Measurements from ENCODE around the gene DDX5. TPM values are rescaled to one million over a fixed set of nuclear protein-coding genes. Genes with fewer than 3 reads are reported as not detected.

Gene DDX5
- total RNA-seq, 1 experiment from 2014 or later, result 402 TPM

- no peaks in the 10 kb centered on the region for H3K27me3 ChIP-seq (ENCODE audit: insufficient read depth, low read depth)
- no peak overlapping the region for H3K4me3 ChIP-seq
- H3F3A ChIP-seq (ENCODE audit: insufficient read depth, low read depth), result 0 out of 2 replicates have a peak, but pooled peaks cover 4% of the 10 kb centered on the region
- H3K9me3 ChIP-seq (ENCODE audit: insufficient read depth, low read depth), result no peaks in the 10 kb centered on the region
- peaks cover 10% of the 10 kb centered on the region; the same call in 1 of the 2 replicates for H4K20me1 ChIP-seq (ENCODE audit: insufficient read depth)
- TF ChIP-seq EZH2 (IDR thresholded peaks at IDR 0.05; ENCODE audit: low read depth) (no peak), CTCF (conservative IDR thresholded peaks at IDR 0.05) (no peak)
- ChIA-PET POLR2A (ENCODE audit: unreplicated experiment) (interaction anchor here (0.6 kb wide), 1 partner anchor 77 kb away, joined by 8 read pairs; no protein-coding TSS in a partner anchor), CTCF (no interaction called here)
- H3K4me1 ChIP-seq (replicated peaks; ENCODE audit: insufficient read depth), result no peaks in the 10 kb centered on the region
- no TSS peak for BruUV-seq (replicated peaks)
- H3K4me2 ChIP-seq, result no peak overlapping the region
- no peak for DNase-seq
- no peak overlapping the region for H2AFZ ChIP-seq
- no peaks in the 10 kb centered on the region for H3K9me2 ChIP-seq (ENCODE audit: insufficient read depth)
- H3K36me3 ChIP-seq (ENCODE audit: low read depth), result peaks cover 68% of the 10 kb centered on the region
- peaks cover 8% of the 10 kb centered on the region; the same call in 1 of the 2 replicates for H3K79me2 ChIP-seq (ENCODE audit: low read depth)
- H3K27ac ChIP-seq, result no peak overlapping the region
- intact Hi-C loops (cut with micrococcal nuclease; ENCODE audit: unreplicated experiment), result no loop called here
These were observed 9.3 kb upstream of the DDX5 start for GRCh38 chr17:64515419-64515818.

GRCh38 chr17:64509179-64509578, 3.1 kb upstream of the DDX5 start:
- H3K27me3 ChIP-seq (ENCODE audit: insufficient read depth, low read depth), result no peaks in the 10 kb centered on the region
- no TSS peak for BruUV-seq (replicated peaks)
- no peak overlapping the region for H3K4me2 ChIP-seq
- TF ChIP-seq CTCF (conservative IDR thresholded peaks at IDR 0.05) (no peak), EZH2 (IDR thresholded peaks at IDR 0.05; ENCODE audit: low read depth) (no peak)
- peaks cover 61% of the 10 kb centered on the region for H3K79me2 ChIP-seq (ENCODE audit: low read depth)
- CTCF ChIA-PET, result no interaction called here
- H3K27ac ChIP-seq, result no peak overlapping the region
- no peak for DNase-seq
- peaks cover 64% of the 10 kb centered on the region for H3K36me3 ChIP-seq (ENCODE audit: low read depth)
- peaks cover 39% of the 10 kb centered on the region for H4K20me1 ChIP-seq (ENCODE audit: insufficient read depth)
- no peaks in the 10 kb centered on the region for H3K9me2 ChIP-seq (ENCODE audit: insufficient read depth)
- POLR2A ChIA-PET (ENCODE audit: unreplicated experiment), result no interaction called here
- H3K4me1 ChIP-seq (replicated peaks; ENCODE audit: insufficient read depth), result peaks cover 19% of the 10 kb centered on the region
- no peak overlapping the region for H3K4me3 ChIP-seq
- no peak overlapping the region for H2AFZ ChIP-seq
- intact Hi-C loops (cut with micrococcal nuclease; ENCODE audit: unreplicated experiment), result no loop called here
- peaks cover 26% of the 10 kb centered on the region for H3F3A ChIP-seq (ENCODE audit: insufficient read depth, low read depth)
- H3K9me3 ChIP-seq (ENCODE audit: insufficient read depth, low read depth), result no peaks in the 10 kb centered on the region

- ChIA-PET CTCF (no interaction called here), POLR2A (ENCODE audit: unreplicated experiment) (no interaction called here)
- intact Hi-C loops (cut with micrococcal nuclease; ENCODE audit: unreplicated experiment), result no loop called here
- Histone ChIP-seq H2AFZ (no peak overlapping the region), H3K36me3 (ENCODE audit: low read depth) (peaks cover 64% of the 10 kb centered on the region), H3K4me2 (peak overlapping the region; percentile 89), H3K9me2 (ENCODE audit: insufficient read depth) (no peaks in the 10 kb centered on the region), H4K20me1 (ENCODE audit: insufficient read depth) (peaks cover 39% of the 10 kb centered on the region), H3K27me3 (ENCODE audit: insufficient read depth, low read depth) (no peaks in the 10 kb centered on the region), H3K9me3 (ENCODE audit: insufficient read depth, low read depth) (no peaks in the 10 kb centered on the region), H3K79me2 (ENCODE audit: low read depth) (peaks cover 66% of the 10 kb centered on the region), H3K27ac (no peak overlapping the region), H3K4me3 (peak overlapping the region; percentile 100; the same call in 1 of the 2 replicates), H3K4me1 (replicated peaks; ENCODE audit: insufficient read depth) (peaks cover 24% of the 10 kb centered on the region), H3F3A (ENCODE audit: insufficient read depth, low read depth) (peaks cover 31% of the 10 kb centered on the region)
- BruUV-seq (replicated peaks), result no TSS peak
- TF ChIP-seq CTCF (conservative IDR thresholded peaks at IDR 0.05) (no peak), EZH2 (IDR thresholded peaks at IDR 0.05; ENCODE audit: low read depth) (no peak)
- no peak for DNase-seq
These were observed 2.6 kb upstream of the DDX5 start for GRCh38 chr17:64508683-64509082.

Data from PC-9 (cell line).